GM18867 (cell line): ENCODE measurements around the gene TENM3.

Experiments
- ATAC-seq: cut with Tn5 transposase; IDR thresholded peaks from one replicate; pipeline ENCODE4 v1.9.1; 2021; ENCODE audit warnings: mild to moderate bottlenecking, moderate library complexity; ENCODE audit not compliant: unreplicated experiment

Gene TENM3

GRCh38 chr4:182705389-182705788 is 462.2 kb downstream of the TENM3 start:
- ATAC-seq, result no peak

GRCh38 chr4:182711211-182711610 is 468.0 kb downstream of the TENM3 start:
- ATAC-seq, result no peak

GRCh38 chr4:182715548-182715947 is 472.3 kb downstream of the TENM3 start:
- no peak for ATAC-seq

- no peak for ATAC-seq
These were observed 473.0 kb downstream of the TENM3 start for GRCh38 chr4:182716192-182716591.

- ATAC-seq, result peak; percentile 85
These were observed 474.8 kb downstream of the TENM3 start for GRCh38 chr4:182717788-182718583.

DNA sequence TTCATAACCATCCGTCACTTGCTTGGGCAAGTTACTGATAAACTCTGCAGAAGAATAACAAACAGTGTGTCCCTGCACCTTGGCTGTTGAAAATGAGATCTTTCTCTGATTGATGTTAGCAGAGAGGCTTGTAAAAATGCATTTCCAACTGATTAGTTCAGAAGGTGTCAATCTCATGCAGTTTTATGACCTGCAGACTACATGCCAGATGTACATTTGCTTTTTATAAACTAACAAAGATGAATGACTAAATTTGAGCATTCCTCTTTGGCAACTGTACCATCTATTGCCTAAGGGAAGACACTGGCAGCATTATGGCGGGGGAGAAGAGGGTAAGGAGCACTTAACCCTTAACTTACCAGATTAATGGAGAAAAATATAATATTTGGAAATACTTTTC is 481.2 kb downstream of the TENM3 start:
- ATAC-seq, result no peak

- no peak for ATAC-seq
These were observed 486.3 kb downstream of the TENM3 start for GRCh38 chr4:182729516-182729915.

- ATAC-seq, result no peak
These were observed 487.6 kb downstream of the TENM3 start for GRCh38 chr4:182730791-182731190.

DNA sequence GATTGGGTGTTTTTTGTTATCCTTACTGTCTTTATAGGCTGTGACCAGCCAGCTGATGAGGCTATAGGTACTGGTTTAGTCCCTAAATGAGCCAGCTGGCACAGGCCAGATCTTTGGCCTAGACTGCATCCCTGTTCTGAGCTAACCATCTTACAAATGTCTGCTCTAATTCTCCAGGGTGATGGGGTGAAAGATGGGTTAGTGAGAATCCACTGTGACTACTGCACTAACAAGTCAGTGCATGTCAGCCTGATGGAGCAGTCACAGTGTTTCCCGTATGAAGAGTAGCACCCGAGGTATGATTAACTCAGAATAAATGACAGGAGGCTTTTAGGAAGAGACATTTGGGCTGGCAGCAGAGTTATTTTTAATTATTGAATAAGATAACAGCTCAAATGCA is 493.0 kb downstream of the TENM3 start:
- ATAC-seq, result no peak

- ATAC-seq, result no peak
These were observed 495.3 kb downstream of the TENM3 start for GRCh38 chr4:182738283-182739047.

DNA sequence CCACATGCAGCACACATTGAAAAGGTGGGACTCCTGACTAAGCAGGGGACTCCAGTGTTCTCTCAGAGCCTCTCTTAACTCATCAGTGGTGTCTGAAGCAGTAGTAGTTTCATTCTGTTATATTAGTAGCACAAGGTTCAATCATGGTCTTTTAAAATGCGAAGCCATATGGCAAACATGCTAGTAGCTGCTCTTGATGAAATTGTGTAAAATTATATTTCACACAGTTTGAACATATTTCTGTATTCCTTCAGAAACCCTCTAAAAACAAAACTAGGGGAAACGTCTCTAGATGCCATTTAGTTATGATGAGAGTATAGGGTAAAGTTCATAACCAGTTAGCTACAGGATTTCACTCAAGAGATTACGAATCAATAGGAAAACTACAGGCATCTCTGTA is 497.1 kb downstream of the TENM3 start:
- ATAC-seq, result no peak

DNA sequence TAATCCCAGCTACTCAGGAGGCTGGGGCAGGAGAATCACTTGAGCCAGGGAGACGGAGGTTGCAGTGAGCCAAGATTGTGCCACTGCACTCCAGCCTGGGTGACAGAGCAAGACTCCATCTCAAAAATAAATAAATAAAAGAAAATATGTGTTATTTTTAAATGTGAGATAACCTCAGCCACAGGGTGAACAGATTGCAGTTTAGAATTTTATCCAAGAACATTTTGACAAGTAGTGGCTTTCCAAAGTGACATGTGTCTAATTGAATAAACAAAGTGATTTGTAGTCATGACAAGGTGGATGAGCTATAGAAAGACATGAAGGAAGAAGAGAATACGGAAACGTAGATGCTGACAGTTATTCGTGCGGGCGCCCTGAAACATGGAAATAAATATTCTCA is 497.9 kb downstream of the TENM3 start:
- ATAC-seq, result no peak

DNA sequence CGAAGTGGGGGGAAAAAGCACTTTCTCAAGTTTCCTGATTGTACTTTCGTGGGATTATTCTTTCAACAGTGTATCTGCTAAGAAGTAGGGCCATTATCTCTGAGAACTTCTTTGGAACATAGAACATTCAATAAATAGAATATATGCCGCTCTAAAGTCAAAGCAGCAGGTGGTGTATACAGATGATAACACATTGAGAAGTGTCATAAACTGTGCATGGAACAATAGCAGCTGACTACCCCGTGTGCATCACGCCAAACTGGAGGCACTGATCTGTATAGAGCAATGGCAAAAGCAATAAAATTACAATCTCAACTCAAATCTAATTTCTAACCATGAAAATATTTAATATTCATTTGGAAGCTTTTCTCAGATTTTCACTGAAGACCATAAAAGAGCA is 498.7 kb downstream of the TENM3 start:
- no peak for ATAC-seq

DNA sequence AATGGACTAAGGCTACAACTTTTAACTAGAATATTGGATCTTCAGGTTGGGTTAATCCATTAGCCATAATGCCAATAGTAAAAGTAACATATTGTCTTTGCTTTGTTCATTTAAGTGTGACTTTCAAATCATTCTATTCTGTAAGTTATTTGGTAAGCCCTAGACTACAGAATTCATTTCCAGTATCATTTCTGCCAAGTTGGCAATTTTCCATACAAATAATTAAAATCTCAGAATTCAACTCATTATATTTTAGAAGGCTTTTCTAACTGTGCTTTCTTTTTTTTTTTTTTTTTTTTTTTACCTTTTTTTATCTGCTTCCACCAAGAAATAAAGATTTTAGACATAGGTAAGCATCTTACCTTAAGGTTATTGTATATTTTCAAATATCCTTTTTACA is 500.6 kb downstream of the TENM3 start:
- ATAC-seq, result no peak

GRCh38 chr4:182745237-182745636 is 502.0 kb downstream of the TENM3 start:
- no peak for ATAC-seq

GRCh38 chr4:182746876-182747275 is 503.7 kb downstream of the TENM3 start:
- no peak for ATAC-seq

DNA sequence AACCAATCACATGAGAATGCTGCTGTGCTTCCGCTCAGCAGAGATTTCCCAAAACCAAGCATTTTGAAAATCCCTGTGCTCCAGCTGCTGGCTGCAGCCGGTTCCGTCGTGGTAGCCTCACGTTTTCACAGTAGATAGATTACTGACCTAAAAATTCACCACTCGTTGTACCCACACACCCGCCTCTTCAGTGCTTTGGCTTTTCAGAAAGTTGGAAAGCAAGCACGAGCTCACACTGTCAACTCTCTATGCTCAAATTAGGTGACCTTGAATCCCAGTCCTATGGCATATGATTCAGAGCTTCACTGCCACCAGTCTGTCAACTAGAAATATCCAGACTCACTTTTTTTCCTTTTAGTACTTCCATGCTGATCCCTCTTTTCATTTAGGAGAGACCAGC is 505.1 kb downstream of the TENM3 start:
- no peak for ATAC-seq

DNA sequence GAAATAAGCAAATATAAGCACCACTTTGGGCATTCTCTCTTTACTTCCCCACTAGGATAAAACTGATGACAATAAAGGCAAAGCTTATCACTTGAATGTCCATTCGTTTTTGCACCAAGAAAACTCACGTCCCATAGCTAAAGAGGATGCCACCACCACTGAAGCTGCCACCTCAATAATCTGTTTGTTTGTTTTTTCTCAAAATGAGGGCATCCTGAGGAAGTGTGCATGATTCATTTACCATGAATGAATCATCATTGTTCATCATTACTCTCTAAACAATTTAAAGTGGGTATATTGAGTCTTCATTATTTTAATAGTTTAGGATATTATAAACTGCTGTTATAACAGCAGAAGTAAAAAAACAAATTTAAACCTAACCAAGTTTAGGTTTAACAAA is 505.7 kb downstream of the TENM3 start:
- ATAC-seq, result no peak

- ATAC-seq, result no peak
These were observed 506.5 kb downstream of the TENM3 start for GRCh38 chr4:182749667-182750167.

DNA sequence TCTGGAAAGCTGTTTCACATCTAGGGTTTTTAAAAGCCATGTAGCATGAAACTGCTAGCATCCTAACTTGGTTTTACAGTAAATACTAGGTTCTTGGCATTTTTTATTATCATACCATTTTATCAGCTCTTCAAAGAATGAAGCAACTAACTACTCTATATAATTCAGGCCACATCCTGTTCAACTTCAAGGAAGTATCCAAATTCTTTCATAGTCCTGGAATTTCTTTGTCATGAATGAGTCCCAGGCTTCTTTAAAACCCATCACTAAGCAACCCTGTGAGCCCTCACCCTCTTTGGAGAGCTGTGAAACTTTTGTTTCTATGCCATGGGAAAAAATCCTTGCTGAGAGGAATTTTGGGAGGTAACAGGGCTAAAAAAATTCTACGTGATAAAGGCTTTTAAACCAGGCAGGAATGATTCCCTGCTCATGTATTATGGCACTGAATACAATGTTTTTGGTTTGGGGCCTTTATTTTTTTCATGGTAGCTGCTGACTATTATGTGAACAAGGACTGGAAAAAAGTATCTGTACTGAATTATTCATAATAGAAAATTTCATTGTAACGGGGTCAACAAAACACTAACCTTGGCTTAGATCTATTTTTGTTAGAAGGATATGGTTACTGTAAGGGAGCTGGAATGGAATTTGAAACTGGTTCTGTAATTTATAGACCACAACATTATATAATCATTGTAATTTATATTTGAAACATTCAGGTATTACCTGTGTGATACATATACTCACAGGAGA is 509.1 kb downstream of the TENM3 start:
- no peak for ATAC-seq

DNA sequence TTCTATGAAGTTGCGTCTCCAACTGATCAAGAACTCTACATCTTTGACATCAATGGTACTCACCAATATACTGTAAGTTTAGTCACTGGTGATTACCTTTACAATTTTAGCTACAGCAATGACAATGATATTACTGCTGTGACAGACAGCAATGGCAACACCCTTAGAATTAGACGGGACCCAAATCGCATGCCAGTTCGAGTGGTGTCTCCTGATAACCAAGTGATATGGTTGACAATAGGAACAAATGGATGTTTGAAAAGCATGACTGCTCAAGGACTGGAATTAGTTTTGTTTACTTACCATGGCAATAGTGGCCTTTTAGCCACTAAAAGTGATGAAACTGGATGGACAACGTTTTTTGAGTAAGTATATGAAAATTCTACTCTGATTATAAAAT is 511.7 kb downstream of the TENM3 start:
- no peak for ATAC-seq
